Smooth muscle cell (in vitro differentiated cells): ENCODE results near the gene LRRC8E. TPM values are rescaled to one million over a fixed set of nuclear protein-coding genes. Genes with fewer than 3 reads are reported as not detected.

Experiments used
- DNase-seq: peaks from one replicate; lab custom pipeline; 2025; ENCODE audit not compliant: unreplicated experiment; lab: John Stamatoyannopoulos, UW
- H2AFZ ChIP-seq: fragments of 200-600 bp; sonication (generic); 2 replicates; pipeline ENCODE4 v1.6.0; 2016; ENCODE audit warnings: antibody characterized with exemption, low read depth, mild to moderate bottlenecking
- H3F3A ChIP-seq: fragments of 200-600 bp; sonication (generic); 2 replicates; pipeline ENCODE4 v1.6.0; 2017; ENCODE audit warnings: antibody characterized with exemption, low read depth
- H3K27ac ChIP-seq: fragments of 200-600 bp; sonication (generic); 2 replicates; pipeline ENCODE4 v1.5.1; 2016; ENCODE audit warnings: low read depth, mild to moderate bottlenecking
- H3K27me3 ChIP-seq: fragments of 200-600 bp; sonication (generic); 2 replicates; pipeline ENCODE4 v1.6.1; 2016; ENCODE audit warnings: low read depth, mild to moderate bottlenecking
- H3K36me3 ChIP-seq: fragments of 200-600 bp; sonication (generic); 2 replicates; pipeline ENCODE4 v1.5.1; 2016; ENCODE audit warnings: low read depth
- H3K4me1 ChIP-seq: fragments of 200-600 bp; sonication (generic); 2 replicates; pipeline ENCODE4 v1.5.1; 2016; ENCODE audit warnings: low read depth
- H3K4me2 ChIP-seq: fragments of 200-600 bp; sonication (generic); 2 replicates; pipeline ENCODE4 v1.6.0; 2016; ENCODE audit warnings: mild to moderate bottlenecking
- H3K4me3 ChIP-seq: fragments of 200-600 bp; sonication (generic); 2 replicates; pipeline ENCODE4 v1.5.1; 2016; ENCODE audit warnings: mild to moderate bottlenecking
- H3K79me2 ChIP-seq: fragments of 200-600 bp; sonication (generic); 2 replicates; pipeline ENCODE4 v1.6.0; 2016; ENCODE audit warnings: low read depth, mild to moderate bottlenecking
- H3K9ac ChIP-seq: fragments of 200-600 bp; sonication (generic); 2 replicates; pipeline ENCODE4 v1.6.0; 2016; ENCODE audit warnings: low read depth
- H3K9me3 ChIP-seq: fragments of 200-600 bp; sonication (generic); replicated peaks from 2 replicates; pipeline ENCODE4 v1.5.1; 2016; ENCODE audit warnings: low read depth
- H4K20me1 ChIP-seq: fragments of 200-600 bp; sonication (generic); 2 replicates; pipeline ENCODE4 v1.6.0; 2016; ENCODE audit warnings: low read depth
- WGBS: methylation state at CpG from one replicate; pipeline ENCODE4 v1.1.7; 2016; ENCODE audit warnings: low lambda C conversion rate; 5-methylcytosine and 5-hydroxymethylcytosine counted together
- polyA plus RNA-seq: library from polyadenylated mRNA; unstranded; fragments of >200 nt; fragmentation: Nextera tagmentation; extraction: Ambion mirVana; gene quantifications from 2 replicates; pipeline ENCODE4 v1.2.1, GENCODE V29; 2016
- total RNA-seq: library from RNA; depleted of rRNA; stranded (reverse); fragments of >200 nt; gene quantifications from 2 replicates; pipeline ENCODE4 v1.2.3, GENCODE V29; 2014
- TF ChIP-seq, protein P1 (sequence below): fragments of 200-600 bp; sonication (generic); IDR thresholded peaks from 2 replicates; pipeline ENCODE4 v1.5.1; 2017; ENCODE audit warnings: borderline replicate concordance, mild to moderate bottlenecking, antibody characterized with exemption; ENCODE audit not compliant: insufficient read depth, poor library complexity, severe bottlenecking

LRRC8E gene
- total and polyA plus RNA-seq, 2 experiments from 2014 or later, result 7.4 to 7.8 TPM

DNA sequence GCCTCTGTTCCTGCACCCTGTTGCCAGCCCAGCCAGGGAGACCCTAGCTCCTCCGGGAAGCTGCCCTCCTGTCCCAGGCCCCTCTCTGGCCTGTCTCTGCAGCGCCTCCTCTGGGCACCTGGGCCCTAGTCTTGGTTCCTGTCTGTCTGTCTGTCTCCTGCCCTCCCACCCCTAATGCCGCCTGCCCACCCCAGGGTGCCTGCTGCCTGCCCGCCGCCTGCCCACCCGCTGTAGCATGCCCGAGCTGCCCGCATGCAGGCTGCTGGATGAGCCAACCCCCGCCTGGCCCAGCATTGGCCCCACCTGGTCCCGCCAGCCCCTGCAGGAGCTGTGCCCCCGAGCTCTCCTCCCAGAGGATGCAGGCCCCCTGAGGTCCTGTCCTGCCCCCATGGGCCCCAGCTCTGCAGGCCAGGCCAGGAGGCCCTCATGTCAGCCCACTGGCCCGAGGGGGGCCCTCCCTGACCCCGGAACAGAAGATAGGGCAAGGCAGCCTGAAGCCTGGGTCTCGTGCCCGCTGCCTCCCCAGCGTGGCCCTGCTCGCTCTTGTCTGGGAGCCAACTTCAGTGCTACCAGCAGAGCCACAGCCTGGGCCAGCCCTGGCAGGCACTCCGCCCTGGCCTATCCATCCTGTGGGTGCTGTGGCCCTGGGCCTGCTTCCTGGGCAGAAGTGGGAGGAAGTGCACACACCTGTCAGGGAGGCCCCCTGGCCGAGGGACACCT lies 20.6 kb downstream of the LRRC8E start:
- 92% methylated on average over 19 of the region's 19 CpGs for WGBS
- DNase-seq, result no peak
- Histone ChIP-seq H3K4me2 (no peak overlapping the region), H3K4me3 (no peak overlapping the region), H3K4me1 (peaks cover 10% of the 10 kb centered on the region), H3K9ac (no peak overlapping the region), H3K79me2 (peaks cover 37% of the 10 kb centered on the region), H3K9me3 (no peaks in the 10 kb centered on the region), H4K20me1 (peaks cover 65% of the 10 kb centered on the region), H2AFZ (no peak overlapping the region), H3K36me3 (no peaks in the 10 kb centered on the region), H3K27ac (no peak overlapping the region), H3K27me3 (no peaks in the 10 kb centered on the region), H3F3A (no peaks in the 10 kb centered on the region)
- TF ChIP-seq, protein P1, sequence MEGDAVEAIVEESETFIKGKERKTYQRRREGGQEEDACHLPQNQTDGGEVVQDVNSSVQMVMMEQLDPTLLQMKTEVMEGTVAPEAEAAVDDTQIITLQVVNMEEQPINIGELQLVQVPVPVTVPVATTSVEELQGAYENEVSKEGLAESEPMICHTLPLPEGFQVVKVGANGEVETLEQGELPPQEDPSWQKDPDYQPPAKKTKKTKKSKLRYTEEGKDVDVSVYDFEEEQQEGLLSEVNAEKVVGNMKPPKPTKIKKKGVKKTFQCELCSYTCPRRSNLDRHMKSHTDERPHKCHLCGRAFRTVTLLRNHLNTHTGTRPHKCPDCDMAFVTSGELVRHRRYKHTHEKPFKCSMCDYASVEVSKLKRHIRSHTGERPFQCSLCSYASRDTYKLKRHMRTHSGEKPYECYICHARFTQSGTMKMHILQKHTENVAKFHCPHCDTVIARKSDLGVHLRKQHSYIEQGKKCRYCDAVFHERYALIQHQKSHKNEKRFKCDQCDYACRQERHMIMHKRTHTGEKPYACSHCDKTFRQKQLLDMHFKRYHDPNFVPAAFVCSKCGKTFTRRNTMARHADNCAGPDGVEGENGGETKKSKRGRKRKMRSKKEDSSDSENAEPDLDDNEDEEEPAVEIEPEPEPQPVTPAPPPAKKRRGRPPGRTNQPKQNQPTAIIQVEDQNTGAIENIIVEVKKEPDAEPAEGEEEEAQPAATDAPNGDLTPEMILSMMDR, result no peak

DNA sequence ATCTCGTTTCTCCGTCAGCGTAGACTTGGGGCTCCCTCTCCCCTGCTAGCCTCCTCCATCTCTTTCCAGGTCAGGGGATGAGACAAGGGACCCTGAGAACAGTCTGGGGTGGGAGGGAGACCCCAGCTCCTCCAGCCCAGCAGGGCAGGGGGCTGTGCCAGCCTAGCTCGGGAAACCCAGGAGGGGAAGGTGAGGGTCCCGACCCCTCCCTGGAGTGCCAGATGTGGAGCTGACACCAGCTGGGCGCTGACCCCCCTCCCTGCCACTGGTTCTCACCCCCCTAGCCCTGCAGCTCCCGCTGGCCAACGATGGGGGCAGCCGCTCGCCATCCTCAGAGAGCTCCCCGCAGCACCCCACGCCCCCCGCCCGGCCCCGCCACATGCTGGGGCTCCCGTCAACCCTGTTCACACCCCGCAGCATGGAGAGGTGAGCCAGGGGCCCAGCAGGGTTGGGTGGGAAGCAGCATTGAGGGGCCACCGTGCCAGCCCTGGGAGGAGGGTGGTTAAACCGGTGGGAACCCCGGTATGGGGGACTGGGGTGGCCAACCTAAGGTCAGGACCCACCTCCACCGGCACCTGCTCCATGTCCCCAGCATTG lies 21.3 kb downstream of the LRRC8E start:
- Histone ChIP-seq H3K27me3 (no peaks in the 10 kb centered on the region), H3K4me1 (peaks cover 7% of the 10 kb centered on the region), H3K79me2 (peaks cover 31% of the 10 kb centered on the region), H3K4me3 (no peak overlapping the region), H3K9me3 (no peaks in the 10 kb centered on the region), H3K27ac (no peak overlapping the region), H2AFZ (no peak overlapping the region), H4K20me1 (peaks cover 60% of the 10 kb centered on the region), H3F3A (no peaks in the 10 kb centered on the region), H3K4me2 (no peak overlapping the region), H3K9ac (no peak overlapping the region), H3K36me3 (no peaks in the 10 kb centered on the region)
- TF ChIP-seq, protein P1, result no peak
- no peak for DNase-seq
- 98% methylated on average over 19 of the region's 21 CpGs for WGBS

DNA sequence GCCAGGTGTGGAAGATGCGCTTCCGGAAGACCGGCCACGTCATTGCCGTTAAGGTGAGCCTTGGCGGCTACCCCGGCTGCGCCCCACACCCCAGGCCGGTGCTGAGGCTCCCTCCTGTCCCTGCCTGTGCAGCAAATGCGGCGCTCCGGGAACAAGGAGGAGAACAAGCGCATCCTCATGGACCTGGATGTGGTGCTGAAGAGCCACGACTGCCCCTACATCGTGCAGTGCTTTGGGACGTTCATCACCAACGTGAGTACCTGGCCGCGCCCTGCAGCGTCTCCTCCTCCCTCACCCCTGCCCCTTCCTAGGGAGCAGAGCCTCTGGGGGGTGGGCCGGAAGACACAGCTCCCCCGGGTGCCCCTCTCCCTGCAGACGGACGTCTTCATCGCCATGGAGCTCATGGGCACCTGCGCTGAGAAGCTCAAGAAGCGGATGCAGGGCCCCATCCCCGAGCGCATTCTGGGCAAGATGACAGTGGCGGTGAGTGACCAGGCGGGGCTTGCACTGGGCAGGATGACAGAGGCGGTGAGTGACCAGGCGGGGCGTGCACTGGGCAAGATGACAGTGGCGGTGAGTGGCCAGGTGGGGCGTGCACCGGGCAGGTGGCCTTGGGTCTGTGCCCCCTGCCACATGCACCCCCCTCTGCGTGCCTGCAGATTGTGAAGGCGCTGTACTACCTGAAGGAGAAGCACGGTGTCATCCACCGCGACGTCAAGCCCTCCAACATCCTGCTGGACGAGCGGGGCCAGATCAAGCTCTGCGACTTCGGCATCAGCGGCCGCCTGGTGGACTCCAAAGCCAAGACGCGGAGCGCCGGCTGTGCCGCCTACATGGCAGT lies 22.2 kb downstream of the LRRC8E start:
- peaks cover 21% of the 10 kb centered on the region for H3K79me2 ChIP-seq
- H3K27me3 ChIP-seq, result no peaks in the 10 kb centered on the region
- H3K4me1 ChIP-seq, result no peaks in the 10 kb centered on the region
- no peak overlapping the region for H3K4me3 ChIP-seq
- H3F3A ChIP-seq, result no peaks in the 10 kb centered on the region
- peaks cover 50% of the 10 kb centered on the region for H4K20me1 ChIP-seq
- H3K9me3 ChIP-seq, result no peaks in the 10 kb centered on the region
- 98% methylated on average over 48 of the region's 54 CpGs for WGBS
- TF ChIP-seq, protein P1, result no peak
- no peak for DNase-seq
- H3K27ac ChIP-seq, result no peak overlapping the region
- H2AFZ ChIP-seq, result no peak overlapping the region
- no peak overlapping the region for H3K4me2 ChIP-seq
- no peak overlapping the region for H3K9ac ChIP-seq
- H3K36me3 ChIP-seq, result no peaks in the 10 kb centered on the region
